SU-DHL-6 (cell line): Measurements from ENCODE around the gene SLC16A3.

ENCODE experiments used
- H2AFZ ChIP-seq: fragments of 200-600 bp; sonication (generic); 2 replicates; pipeline ENCODE4 v1.6.1; 2014; ENCODE audit warnings: low read depth, mild to moderate bottlenecking, moderate library complexity, mixed read lengths, antibody characterized with exemption, low read length; ENCODE audit not compliant: severe bottlenecking
- H3F3A ChIP-seq: fragments of 200-600 bp; shearing (Covaris generic); 2 replicates; pipeline ENCODE4 v1.6.0; 2016; ENCODE audit warnings: antibody characterized with exemption, mild to moderate bottlenecking; ENCODE audit not compliant: insufficient read depth
- H3K27ac ChIP-seq: fragments of 200-600 bp; sonication (generic); 2 replicates; pipeline ENCODE4 v1.5.1; 2016; ENCODE audit warnings: low read depth, mild to moderate bottlenecking, low read length, moderate library complexity, mixed read lengths
- H3K27me3 ChIP-seq: fragments of 200-600 bp; sonication (generic), shearing (Covaris generic); 2 replicates; pipeline ENCODE4 v1.6.0; 2014; ENCODE audit warnings: mild to moderate bottlenecking, low read length
- H3K36me3 ChIP-seq: fragments of 200-600 bp; sonication (generic); 2 replicates; pipeline ENCODE4 v1.6.1; 2014; ENCODE audit warnings: mild to moderate bottlenecking, low read length, mixed read lengths
- H3K4me2 ChIP-seq: fragments of 300-600, 200-600 bp; shearing (Covaris generic), sonication (generic); 2 replicates; pipeline ENCODE4 v1.6.0; 2014; ENCODE audit warnings: low read length, low read depth, mild to moderate bottlenecking; ENCODE audit not compliant: poor library complexity, severe bottlenecking
- H3K4me3 ChIP-seq: fragments of 200-600 bp; sonication (generic); 2 replicates; pipeline ENCODE4 v1.5.1; 2014; ENCODE audit warnings: antibody characterized with exemption, low read length, mild to moderate bottlenecking, mixed read lengths; ENCODE audit not compliant: insufficient read depth, poor library complexity, severe bottlenecking
- H3K79me2 ChIP-seq: fragments of 200-600 bp; sonication (generic); 2 replicates; pipeline ENCODE4 v1.6.1; 2014; ENCODE audit warnings: mild to moderate bottlenecking, low read length, moderate library complexity; ENCODE audit not compliant: insufficient read depth
- H3K9ac ChIP-seq: fragments of 200-600 bp; sonication (generic); 2 replicates; pipeline ENCODE4 v1.7.0; 2014; ENCODE audit warnings: mild to moderate bottlenecking, low read length
- H3K9me2 ChIP-seq: fragments of 200-600 bp; sonication (generic); replicated peaks from 2 replicates; pipeline ENCODE4 v1.6.1; 2014; ENCODE audit warnings: low read length; ENCODE audit not compliant: insufficient read depth
- H3K9me3 ChIP-seq: fragments of 200-600 bp; sonication (generic); 2 replicates; pipeline ENCODE4 v1.6.1; 2014; ENCODE audit warnings: low read length, mixed read lengths; ENCODE audit not compliant: insufficient read depth
- H4K20me1 ChIP-seq: fragments of 200-600 bp; sonication (generic); 2 replicates; pipeline ENCODE4 v1.6.1; 2014; ENCODE audit warnings: low read depth, mild to moderate bottlenecking, antibody characterized with exemption, low read length, moderate library complexity, mixed read lengths
- EZH2phosphoT487 ChIP-seq: fragments of 200-600 bp; sonication (generic), shearing (Covaris generic); conservative IDR thresholded peaks from 2 replicates; pipeline ENCODE4 v1.6.1; 2018; ENCODE audit warnings: mild to moderate bottlenecking, antibody characterized with exemption, low read length, moderate library complexity, mixed read lengths
- TF ChIP-seq, protein P1 (sequence below): fragments of 200-600 bp; sonication (generic); IDR thresholded peaks from one replicate; pipeline ENCODE4 v1.5.1; 2017; ENCODE audit warnings: antibody characterized with exemption, mild to moderate bottlenecking, low read length, moderate library complexity; ENCODE audit not compliant: insufficient read depth, poor library complexity, severe bottlenecking

The SLC16A3 gene

GRCh38 chr17:82226809-82227628 lies 1.8 kb upstream of the SLC16A3 start:
- no peak overlapping the region for H3K9ac ChIP-seq

DNA sequence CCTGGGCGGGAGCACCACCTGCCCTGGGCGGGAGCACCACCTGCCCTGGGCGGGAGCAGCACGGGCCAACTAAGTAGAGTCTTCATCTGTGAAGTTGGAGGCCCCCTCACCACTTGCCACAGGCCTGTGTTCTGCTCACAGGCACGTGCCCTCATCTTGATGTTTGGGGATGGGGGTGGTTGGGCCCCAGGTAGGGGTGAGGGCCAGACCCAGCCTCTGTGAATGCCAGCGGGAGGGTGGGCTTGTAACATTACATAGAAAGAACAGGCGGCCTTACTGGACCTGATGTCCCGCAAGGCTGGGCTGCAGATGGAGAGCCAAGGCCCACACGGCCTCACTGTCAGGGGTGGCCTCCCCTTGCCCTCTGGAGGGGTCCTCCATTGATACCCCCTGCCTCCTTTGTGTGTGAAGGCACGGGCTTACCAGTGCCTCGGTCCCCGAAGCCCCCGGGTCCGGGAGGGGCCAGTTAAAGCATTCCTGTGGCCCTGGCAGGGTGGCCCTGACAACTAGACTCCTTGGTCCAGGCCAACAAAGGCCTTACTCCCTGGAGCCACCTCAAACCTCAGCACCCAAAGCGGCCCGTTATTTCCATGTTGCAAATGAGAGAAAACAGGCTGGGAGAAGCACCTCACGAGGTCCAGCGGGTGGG lies 1.1 kb upstream of the SLC16A3 start:
- Histone ChIP-seq H3F3A (no peaks in the 10 kb centered on the region), H3K79me2 (no peaks in the 10 kb centered on the region), H3K9me3 (no peaks in the 10 kb centered on the region), H3K4me2 (peak overlapping the region; percentile 50), H3K27me3 (no peaks in the 10 kb centered on the region), H3K9me2 (no peaks in the 10 kb centered on the region), H4K20me1 (no peaks in the 10 kb centered on the region), H3K9ac (peak overlapping the region; percentile 41; the same call in 1 of the 2 replicates), H3K27ac (no peak overlapping the region), H3K36me3 (no peaks in the 10 kb centered on the region), H2AFZ (peak overlapping the region; percentile 51), H3K4me3 (no peak overlapping the region)
- TF ChIP-seq EZH2phosphoT487, result no peak
- TF ChIP-seq, protein P1, sequence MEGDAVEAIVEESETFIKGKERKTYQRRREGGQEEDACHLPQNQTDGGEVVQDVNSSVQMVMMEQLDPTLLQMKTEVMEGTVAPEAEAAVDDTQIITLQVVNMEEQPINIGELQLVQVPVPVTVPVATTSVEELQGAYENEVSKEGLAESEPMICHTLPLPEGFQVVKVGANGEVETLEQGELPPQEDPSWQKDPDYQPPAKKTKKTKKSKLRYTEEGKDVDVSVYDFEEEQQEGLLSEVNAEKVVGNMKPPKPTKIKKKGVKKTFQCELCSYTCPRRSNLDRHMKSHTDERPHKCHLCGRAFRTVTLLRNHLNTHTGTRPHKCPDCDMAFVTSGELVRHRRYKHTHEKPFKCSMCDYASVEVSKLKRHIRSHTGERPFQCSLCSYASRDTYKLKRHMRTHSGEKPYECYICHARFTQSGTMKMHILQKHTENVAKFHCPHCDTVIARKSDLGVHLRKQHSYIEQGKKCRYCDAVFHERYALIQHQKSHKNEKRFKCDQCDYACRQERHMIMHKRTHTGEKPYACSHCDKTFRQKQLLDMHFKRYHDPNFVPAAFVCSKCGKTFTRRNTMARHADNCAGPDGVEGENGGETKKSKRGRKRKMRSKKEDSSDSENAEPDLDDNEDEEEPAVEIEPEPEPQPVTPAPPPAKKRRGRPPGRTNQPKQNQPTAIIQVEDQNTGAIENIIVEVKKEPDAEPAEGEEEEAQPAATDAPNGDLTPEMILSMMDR, result no peak

More at GRCh38 chr17:82226809-82227628, 1.8 kb upstream of the SLC16A3 start:
- Histone ChIP-seq H3F3A (no peaks in the 10 kb centered on the region), H3K9me2 (no peaks in the 10 kb centered on the region), H3K9me3 (no peaks in the 10 kb centered on the region), H4K20me1 (no peaks in the 10 kb centered on the region), H3K4me2 (no peak overlapping the region), H3K36me3 (no peaks in the 10 kb centered on the region), H3K4me3 (no peak overlapping the region), H3K27ac (no peak overlapping the region), H3K79me2 (no peaks in the 10 kb centered on the region), H2AFZ (no peak overlapping the region), H3K27me3 (no peaks in the 10 kb centered on the region)
- TF ChIP-seq, protein P1, result no peak
- TF ChIP-seq EZH2phosphoT487, result no peak

DNA sequence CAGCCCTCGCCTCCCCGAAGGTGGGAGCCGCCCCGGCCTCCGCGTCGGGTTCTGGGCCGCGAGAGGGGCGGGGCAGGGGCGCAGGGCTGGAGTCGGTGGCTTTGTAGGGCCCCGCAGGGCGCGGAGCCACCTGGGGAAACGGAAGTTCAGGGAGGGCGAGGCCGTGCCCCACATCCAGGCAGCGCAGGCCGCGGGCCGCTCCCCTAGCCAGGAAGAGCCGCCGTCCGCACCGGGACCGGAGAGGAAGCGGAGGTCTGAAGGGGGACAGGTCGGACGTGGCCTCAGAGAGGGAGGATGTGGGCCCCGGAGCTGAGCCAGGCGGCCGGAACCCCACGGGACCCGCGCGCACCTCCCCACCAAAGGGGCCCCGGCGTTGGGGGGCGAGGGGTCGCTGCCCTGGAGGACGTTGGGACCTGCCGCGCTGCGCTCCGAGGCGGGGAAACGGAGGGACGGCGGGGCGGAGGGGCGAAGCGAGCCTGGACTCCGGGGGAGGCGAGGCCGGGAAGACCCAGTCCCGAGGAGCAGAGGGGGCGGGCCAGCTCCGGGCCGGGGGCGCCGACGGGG lies 482 bp upstream of the SLC16A3 start:
- Histone ChIP-seq H4K20me1 (no peaks in the 10 kb centered on the region), H3K9me2 (no peaks in the 10 kb centered on the region), H2AFZ (peak overlapping the region; percentile 51), H3K4me3 (peak overlapping the region; percentile 29), H3K27ac (no peak overlapping the region), H3K36me3 (no peaks in the 10 kb centered on the region), H3K4me2 (peak overlapping the region; percentile 50), H3K27me3 (no peaks in the 10 kb centered on the region), H3K79me2 (no peaks in the 10 kb centered on the region), H3F3A (no peaks in the 10 kb centered on the region), H3K9ac (peak overlapping the region; percentile 41; the same call in 1 of the 2 replicates), H3K9me3 (no peaks in the 10 kb centered on the region)
- no peak for TF ChIP-seq EZH2phosphoT487
